ENCODE data around the gene ARHGEF6.

ARHGEF6 gene

DNA sequence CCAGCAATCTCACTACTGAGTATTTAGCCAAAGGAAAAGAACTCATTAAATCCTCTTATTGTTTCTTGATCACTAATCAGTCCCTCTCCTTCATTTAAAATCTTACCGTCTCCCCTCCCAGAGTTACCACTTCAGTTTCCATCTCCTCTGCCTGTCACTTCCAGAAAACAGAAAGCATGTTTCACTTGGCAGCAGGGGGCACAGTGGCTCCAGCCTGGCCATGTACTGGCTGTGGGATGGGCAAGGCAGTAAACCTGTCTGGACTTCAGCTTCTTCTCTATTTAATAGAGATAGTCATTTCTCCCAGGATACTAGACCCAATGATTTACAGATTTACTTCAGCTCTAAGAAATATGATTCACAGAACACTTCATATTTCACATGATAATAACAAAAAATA lies 69.6 kb downstream of the ARHGEF6 start:
- Histone ChIP-seq H3F3A (ENCODE audit: insufficient read depth) (no peaks in the 10 kb centered on the region), H3K27me3 (ENCODE audit: low read length) (no peaks in the 10 kb centered on the region)

DNA sequence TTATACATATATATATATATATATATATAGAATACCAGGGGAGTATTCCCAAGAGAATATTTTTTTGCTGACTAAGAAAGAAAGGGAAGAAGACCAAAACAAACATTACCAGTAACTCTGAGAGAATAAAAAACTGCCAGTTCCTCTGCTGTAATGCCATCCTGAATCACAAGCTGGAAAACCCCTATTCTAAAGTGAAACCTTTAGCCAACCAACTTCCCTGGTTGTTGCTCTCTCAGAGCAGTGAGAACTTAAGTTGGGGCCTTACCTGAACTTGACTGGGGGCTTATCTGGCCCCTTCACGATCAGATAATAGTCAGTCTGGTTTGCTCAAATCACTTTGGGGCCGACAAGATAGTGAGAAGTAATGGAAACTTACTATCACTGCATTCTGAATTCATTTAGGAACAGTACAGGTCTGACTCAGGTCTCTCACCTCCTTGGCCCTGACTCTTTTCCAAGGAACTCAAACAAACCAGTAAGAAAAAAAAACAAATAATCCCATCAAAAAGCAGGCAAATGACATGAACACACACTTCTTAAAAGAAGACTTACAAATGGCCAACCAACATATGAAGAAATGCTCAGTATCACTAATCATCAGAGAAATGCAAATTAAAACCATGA lies 70.3 kb downstream of the ARHGEF6 start:
- Histone ChIP-seq H3K79me2 (ENCODE audit: insufficient read depth, low read length) (no peaks in the 10 kb centered on the region), H4K20me1 (ENCODE audit: low read depth, low read length) (no peaks in the 10 kb centered on the region), H3K4me2 (ENCODE audit: low read depth, low read length, poor library complexity, severe bottlenecking) (no peak overlapping the region), H3K9ac (ENCODE audit: low read length) (no peak overlapping the region), H3K27me3 (ENCODE audit: low read length) (no peaks in the 10 kb centered on the region), H3K9me2 (replicated peaks; ENCODE audit: insufficient read depth, low read length) (no peaks in the 10 kb centered on the region), H3K9me3 (ENCODE audit: insufficient read depth, low read length) (no peaks in the 10 kb centered on the region), H2AFZ (ENCODE audit: low read depth, low read length, severe bottlenecking) (no peak overlapping the region), H3F3A (ENCODE audit: insufficient read depth) (no peaks in the 10 kb centered on the region), H3K36me3 (ENCODE audit: low read length) (no peaks in the 10 kb centered on the region), H3K4me3 (ENCODE audit: insufficient read depth, low read length, poor library complexity, severe bottlenecking) (no peak overlapping the region), H3K27ac (ENCODE audit: low read depth, low read length) (no peak overlapping the region)
- no peak for TF ChIP-seq EZH2phosphoT487 (conservative IDR thresholded peaks at IDR 0.05; ENCODE audit: low read length)
- TF ChIP-seq, protein P1, sequence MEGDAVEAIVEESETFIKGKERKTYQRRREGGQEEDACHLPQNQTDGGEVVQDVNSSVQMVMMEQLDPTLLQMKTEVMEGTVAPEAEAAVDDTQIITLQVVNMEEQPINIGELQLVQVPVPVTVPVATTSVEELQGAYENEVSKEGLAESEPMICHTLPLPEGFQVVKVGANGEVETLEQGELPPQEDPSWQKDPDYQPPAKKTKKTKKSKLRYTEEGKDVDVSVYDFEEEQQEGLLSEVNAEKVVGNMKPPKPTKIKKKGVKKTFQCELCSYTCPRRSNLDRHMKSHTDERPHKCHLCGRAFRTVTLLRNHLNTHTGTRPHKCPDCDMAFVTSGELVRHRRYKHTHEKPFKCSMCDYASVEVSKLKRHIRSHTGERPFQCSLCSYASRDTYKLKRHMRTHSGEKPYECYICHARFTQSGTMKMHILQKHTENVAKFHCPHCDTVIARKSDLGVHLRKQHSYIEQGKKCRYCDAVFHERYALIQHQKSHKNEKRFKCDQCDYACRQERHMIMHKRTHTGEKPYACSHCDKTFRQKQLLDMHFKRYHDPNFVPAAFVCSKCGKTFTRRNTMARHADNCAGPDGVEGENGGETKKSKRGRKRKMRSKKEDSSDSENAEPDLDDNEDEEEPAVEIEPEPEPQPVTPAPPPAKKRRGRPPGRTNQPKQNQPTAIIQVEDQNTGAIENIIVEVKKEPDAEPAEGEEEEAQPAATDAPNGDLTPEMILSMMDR (IDR thresholded peaks at IDR 0.05; ENCODE audit: insufficient read depth, low read length, poor library complexity, severe bottlenecking): no peak

More for the DNA sequence above, 69.6 kb downstream of the ARHGEF6 start:
- Histone ChIP-seq H3K79me2 (ENCODE audit: insufficient read depth, low read length) (no peaks in the 10 kb centered on the region), H3K9me3 (ENCODE audit: insufficient read depth, low read length) (no peaks in the 10 kb centered on the region), H4K20me1 (ENCODE audit: low read depth, low read length) (no peaks in the 10 kb centered on the region), H3K27ac (ENCODE audit: low read depth, low read length) (no peak overlapping the region), H3K9me2 (replicated peaks; ENCODE audit: insufficient read depth, low read length) (no peaks in the 10 kb centered on the region), H3K4me3 (ENCODE audit: insufficient read depth, low read length, poor library complexity, severe bottlenecking) (no peak overlapping the region), H3K9ac (ENCODE audit: low read length) (no peak overlapping the region), H3K4me2 (ENCODE audit: low read depth, low read length, poor library complexity, severe bottlenecking) (no peak overlapping the region), H2AFZ (ENCODE audit: low read depth, low read length, severe bottlenecking) (no peak overlapping the region), H3K36me3 (ENCODE audit: low read length) (no peaks in the 10 kb centered on the region)
- TF ChIP-seq, protein P1 (IDR thresholded peaks at IDR 0.05; ENCODE audit: insufficient read depth, low read length, poor library complexity, severe bottlenecking): no peak
- no peak for TF ChIP-seq EZH2phosphoT487 (conservative IDR thresholded peaks at IDR 0.05; ENCODE audit: low read length)

DNA sequence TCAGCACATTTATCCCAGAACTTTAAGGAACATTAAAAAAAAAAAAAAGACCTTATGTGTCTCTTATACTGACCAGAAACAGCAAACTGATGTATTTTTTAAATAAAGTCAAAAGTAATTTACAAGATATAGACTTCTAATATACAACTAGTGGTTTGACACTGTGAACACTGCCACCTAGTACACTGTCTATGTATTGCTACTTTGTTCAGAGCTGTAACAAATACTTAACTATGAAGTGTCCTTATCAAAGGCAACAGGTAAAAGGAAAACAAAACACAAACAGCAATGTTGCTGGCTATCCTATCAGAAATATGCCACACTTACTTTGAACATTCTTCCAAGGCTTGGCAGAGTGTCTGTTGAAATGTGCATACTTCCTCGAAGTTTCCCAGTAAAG lies 72.4 kb downstream of the ARHGEF6 start:
- H3K36me3 ChIP-seq (ENCODE audit: low read length): no peaks in the 10 kb centered on the region

More for the DNA sequence above, 72.4 kb downstream of the ARHGEF6 start:
- H3K9ac ChIP-seq (ENCODE audit: low read length): no peak overlapping the region
- H3K27ac ChIP-seq (ENCODE audit: low read depth, low read length): no peak overlapping the region
- no peaks in the 10 kb centered on the region for H4K20me1 ChIP-seq (ENCODE audit: low read depth, low read length)
- H2AFZ ChIP-seq (ENCODE audit: low read depth, low read length, severe bottlenecking): no peak overlapping the region
- H3F3A ChIP-seq (ENCODE audit: insufficient read depth): no peaks in the 10 kb centered on the region
- no peak for TF ChIP-seq EZH2phosphoT487 (conservative IDR thresholded peaks at IDR 0.05; ENCODE audit: low read length)
- TF ChIP-seq, protein P1 (IDR thresholded peaks at IDR 0.05; ENCODE audit: insufficient read depth, low read length, poor library complexity, severe bottlenecking): peak; percentile 30
- no peak overlapping the region for H3K4me3 ChIP-seq (ENCODE audit: insufficient read depth, low read length, poor library complexity, severe bottlenecking)
- no peaks in the 10 kb centered on the region for H3K9me2 ChIP-seq (replicated peaks; ENCODE audit: insufficient read depth, low read length)
- no peak overlapping the region for H3K4me2 ChIP-seq (ENCODE audit: low read depth, low read length, poor library complexity, severe bottlenecking)
- H3K79me2 ChIP-seq (ENCODE audit: insufficient read depth, low read length): no peaks in the 10 kb centered on the region
- H3K9me3 ChIP-seq (ENCODE audit: insufficient read depth, low read length): no peaks in the 10 kb centered on the region
- no peaks in the 10 kb centered on the region for H3K27me3 ChIP-seq (ENCODE audit: low read length)
